IMR-90 (cell line): ENCODE data around the gene NPHS1. TPM values are rescaled to one million over a fixed set of nuclear protein-coding genes. Genes with fewer than 3 reads are reported as not detected.

Experiments
- ATAC-seq: fragments of 200-7000 bp; cut with Tn5 transposase; 2 replicates; pipeline ENCODE4 v1.9.1; 2020; ENCODE audit warnings: low read depth, mild to moderate bottlenecking, moderate library complexity
- BruUV-seq: library from RNA; stranded (reverse); fragments of 400-500 nt; replicated peaks from 2 replicates; lab custom pipeline; 2021; lab: Mats Ljungman, UMichigan
- CTCF ChIA-PET: fragments of 300-600 bp; formaldehyde crosslinking; extraction: SDS; loops from one replicate; lab custom pipeline; 2021; ENCODE audit warnings: antibody characterized with exemption; lab: Yijun Ruan, JAX
- POLR2A ChIA-PET: fragments of 300-600 bp; sonication (Branson Sonifier 250); formaldehyde crosslinking; loops from one replicate; lab custom pipeline; 2022; ENCODE audit warnings: antibody characterized with exemption; ENCODE audit not compliant: unreplicated experiment; lab: Charles Lee
- DNase-seq: peaks from one replicate; pipeline ENCODE4 v3.0.0; 2013
- H2AFZ ChIP-seq: replicated peaks from 2 replicates; pipeline ENCODE3; 2013; ENCODE audit warnings: low read length, mild to moderate bottlenecking; ENCODE audit not compliant: poor library complexity
- H2AK5ac ChIP-seq: 2 replicates; pipeline ENCODE4 v1.6.1; 2013; ENCODE audit warnings: low read depth, low read length, inconsistent platforms
- H2AK9ac ChIP-seq: replicated peaks from 2 replicates; pipeline ENCODE3; 2013; ENCODE audit warnings: mild to moderate bottlenecking, low read depth, low read length, moderate library complexity; ENCODE audit not compliant: poor library complexity
- H2BK120ac ChIP-seq: 2 replicates; pipeline ENCODE4 v1.6.1; 2013; ENCODE audit warnings: low read depth, low read length, inconsistent platforms
- H2BK15ac ChIP-seq: 3 replicates; pipeline ENCODE4 v1.6.1; 2013; ENCODE audit warnings: low read depth, low read length, inconsistent platforms
- H2BK20ac ChIP-seq: 2 replicates; pipeline ENCODE4 v1.6.1; 2013; ENCODE audit warnings: low read depth, mild to moderate bottlenecking, inconsistent platforms, low read length, moderate library complexity
- H2BK5ac ChIP-seq: 2 replicates; pipeline ENCODE4 v1.6.1; 2013; ENCODE audit warnings: mild to moderate bottlenecking, low read depth, low read length, inconsistent platforms; ENCODE audit not compliant: poor library complexity, severe bottlenecking
- H3K14ac ChIP-seq: replicated peaks from 2 replicates; pipeline ENCODE4 v1.6.1; 2013; ENCODE audit warnings: low read depth, low read length, inconsistent platforms
- H3K18ac ChIP-seq: 2 replicates; pipeline ENCODE4 v1.6.1; 2013; ENCODE audit warnings: low read depth, low read length, control low read depth
- H3K23ac ChIP-seq: 2 replicates; pipeline ENCODE4 v1.6.1; 2013; ENCODE audit warnings: low read depth, low read length, inconsistent platforms
- H3K27ac ChIP-seq: 2 replicates; pipeline ENCODE4 v1.5.1; 2013; ENCODE audit warnings: mild to moderate bottlenecking, control low read depth, low read length; ENCODE audit not compliant: insufficient read depth
- H3K27me3 ChIP-seq: 2 replicates; pipeline ENCODE4 v1.6.1; 2013; ENCODE audit warnings: low read length; ENCODE audit not compliant: control insufficient read depth, insufficient read depth
- H3K36me3 ChIP-seq: 2 replicates; pipeline ENCODE4 v1.6.1; 2013; ENCODE audit warnings: low read length, mixed read lengths; ENCODE audit not compliant: control insufficient read depth, insufficient read depth
- H3K4ac ChIP-seq: 2 replicates; pipeline ENCODE4 v1.6.1; 2013; ENCODE audit warnings: low read depth, low read length, inconsistent platforms
- H3K4me1 ChIP-seq: 2 replicates; pipeline ENCODE4 v1.6.1; 2013; ENCODE audit warnings: low read length, mixed read lengths; ENCODE audit not compliant: control insufficient read depth, insufficient read depth
- H3K4me2 ChIP-seq: 2 replicates; pipeline ENCODE4 v1.6.1; 2013; ENCODE audit warnings: low read depth, mild to moderate bottlenecking, control low read depth, low read length, moderate library complexity
- H3K4me3 ChIP-seq: 2 replicates; pipeline ENCODE4 v1.5.1; 2013; ENCODE audit warnings: low read depth, mild to moderate bottlenecking, control low read depth, low read length, moderate library complexity; ENCODE audit not compliant: insufficient read depth
- H3K56ac ChIP-seq: 2 replicates; pipeline ENCODE4 v1.6.1; 2013; ENCODE audit warnings: low read length, inconsistent platforms; ENCODE audit not compliant: insufficient read depth; ENCODE audit errors: extremely low read depth
- H3K79me1 ChIP-seq, 2 experiments: 2 replicates each; pipeline ENCODE4 v1.6.1; 2013; ENCODE audit warnings: low read length in 2 of 2, inconsistent platforms in 1 of 2, low read depth in 1 of 2
- H3K9ac ChIP-seq: 2 replicates; pipeline ENCODE4 v1.6.1; 2013; ENCODE audit warnings: low read depth, low read length, control low read depth
- H3K9me1 ChIP-seq: 2 replicates; pipeline ENCODE4 v1.6.1; 2013; ENCODE audit warnings: low read length, inconsistent platforms; ENCODE audit not compliant: insufficient read depth
- H3K9me3 ChIP-seq: 2 replicates; pipeline ENCODE4 v1.6.1; 2013; ENCODE audit warnings: low read length; ENCODE audit not compliant: control insufficient read depth, insufficient read depth
- H4K20me1 ChIP-seq: 2 replicates; pipeline ENCODE4 v1.6.1; 2013; ENCODE audit warnings: low read length, inconsistent platforms; ENCODE audit not compliant: insufficient read depth
- H4K5ac ChIP-seq: 2 replicates; pipeline ENCODE4 v1.6.1; 2013; ENCODE audit warnings: mild to moderate bottlenecking, low read depth, low read length, control low read depth
- H4K8ac ChIP-seq, 2 experiments: 2 replicates each; pipeline ENCODE4 v1.6.1; 2013; ENCODE audit warnings: low read depth in 2 of 2, low read length in 2 of 2, control low read depth in 1 of 2, inconsistent platforms in 1 of 2
- H4K91ac ChIP-seq: 2 replicates; pipeline ENCODE4 v1.6.1; 2013; ENCODE audit warnings: low read depth, low read length, inconsistent platforms; ENCODE audit not compliant: insufficient read depth
- BHLHE40 ChIP-seq: fragments of 150-350 bp; IDR thresholded peaks from 2 replicates; pipeline ENCODE4 v1.6.1; 2016; ENCODE audit warnings: mild to moderate bottlenecking, low read depth, low read length
- MAFK ChIP-seq: IDR thresholded peaks from 2 replicates; pipeline ENCODE4 v1.6.1; 2012; ENCODE audit warnings: low read depth, low read length, improper control_type of control experiment
- WGBS, 2 experiments: methylation state at CpG; one replicate each; pipeline versions ENCODE4 v1.1.5 to v1.1.7; 2013; ENCODE audit warnings: missing lambda C conversion rate in 2 of 2; ENCODE audit not compliant: insufficient read length in 1 of 2; ENCODE audit errors: extremely low coverage in 2 of 2; 5-methylcytosine and 5-hydroxymethylcytosine counted together
- dilution Hi-C: fragments of 300-500 bp; cut with HindIII; formaldehyde crosslinking; loops from one replicate; pipeline ENCODE4 v1.14.3; 2018; ENCODE audit warnings: low sequenced_read_pairs; ENCODE audit not compliant: unreplicated experiment
- in situ Hi-C: fragments of 300-500 bp; cut with MboI; formaldehyde crosslinking; loops from 3 replicates; pipeline ENCODE4 v1.14.3; 2019; ENCODE audit warnings: low sequenced_read_pairs, inconsistent platforms, mixed read lengths
- intact Hi-C: fragments of 100-400 bp; cut with micrococcal nuclease; formaldehyde crosslinking; loops from 2 replicates; pipeline ENCODE4 v1.10.0; 2022
- polyA plus RNA-seq, 3 experiments: library from polyadenylated mRNA; depleted of rRNA; stranded (reverse); fragments of >200 nt; gene quantifications; 2 replicates each; pipeline ENCODE4 v1.2.3, GENCODE V29; 2012; ENCODE audit warnings: low replicate concordance in 1 of 3
- total RNA-seq: library from RNA; depleted of rRNA; stranded (reverse); fragments of >200 nt; gene quantifications from 2 replicates; pipeline ENCODE4 v1.2.3, GENCODE V29; 2012

Gene NPHS1
- total and polyA plus RNA-seq, 2 of the 4 experiments (the other 2 are of a cell fraction) = not detected

DNA sequence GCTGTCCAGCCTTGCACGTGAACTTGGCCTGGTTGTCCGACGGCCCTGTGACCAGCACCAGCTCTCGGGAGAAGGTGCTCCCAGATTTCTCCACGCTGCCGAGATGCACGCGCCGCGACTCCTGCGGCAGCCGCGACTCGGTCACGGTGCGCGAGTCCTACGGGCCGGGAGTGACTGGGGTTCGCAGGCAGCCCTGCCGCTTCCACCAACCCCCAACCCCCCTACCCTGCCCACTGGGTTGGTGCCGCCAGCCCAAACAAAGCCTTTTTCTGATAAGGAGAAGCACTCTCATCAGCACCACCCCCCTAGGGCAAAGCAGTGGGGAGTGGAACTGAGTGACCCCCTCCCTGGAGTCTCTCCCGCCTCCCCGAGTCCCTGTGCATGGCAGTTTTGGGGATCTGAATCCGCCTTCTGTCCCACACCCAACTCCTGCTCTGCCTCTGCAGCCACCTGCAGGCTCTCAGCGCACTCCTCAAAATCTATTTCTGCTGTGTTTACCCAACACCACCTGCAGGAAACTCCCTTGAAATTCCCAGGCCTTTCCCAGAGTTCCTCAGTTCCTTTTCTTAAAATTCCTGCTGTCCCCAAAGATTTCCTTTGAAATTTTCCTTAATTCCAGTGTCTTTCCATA, 6.2 kb downstream of the NPHS1 start:
- H3K79me1 ChIP-seq = no peaks in the 10 kb centered on the region
- DNase-seq (no peak), ATAC-seq (no peak; the same call in 1 of the 2 replicates)
- in situ Hi-C loops = no loop called here
- H3K14ac ChIP-seq = no peak overlapping the region
- peaks cover 7% of the 10 kb centered on the region; the same call in 1 of the 2 replicates for H3K9me3 ChIP-seq
- no peak overlapping the region for H2AK5ac ChIP-seq
- TF ChIP-seq BHLHE40 = peak; percentile 40; the same call in 1 of the 2 replicates
- no peak for TF ChIP-seq MAFK
- no peak overlapping the region for H3K27ac ChIP-seq
- WGBS, 2 experiments = 4% methylated on average over 12 of the region's 26 CpGs; no CpG with 5 or more reads in 1 of the 2 experiments
- H3K9ac ChIP-seq = no peak overlapping the region
- no peak overlapping the region for H4K8ac ChIP-seq
- intact Hi-C loops = no loop called here
- no peak overlapping the region for H3K56ac ChIP-seq
- dilution Hi-C loops = no loop called here
- H4K20me1 ChIP-seq = no peaks in the 10 kb centered on the region
- H2AK9ac ChIP-seq = no peak overlapping the region
- H3K36me3 ChIP-seq = no peaks in the 10 kb centered on the region
- no peak overlapping the region for H4K91ac ChIP-seq
- peaks cover 63% of the 10 kb centered on the region for H3K27me3 ChIP-seq
- H3K18ac ChIP-seq = no peak overlapping the region
- ChIA-PET CTCF (no interaction called here), POLR2A (no interaction called here)
- H2BK20ac ChIP-seq = no peak overlapping the region
- H2BK120ac ChIP-seq = no peak overlapping the region
- H3K4me3 ChIP-seq = no peak overlapping the region
- H2BK5ac ChIP-seq = no peak overlapping the region
- H3K9me1 ChIP-seq = no peaks in the 10 kb centered on the region
- H3K4me1 ChIP-seq = peaks cover 4% of the 10 kb centered on the region; the same call in 1 of the 2 replicates
- no peak overlapping the region for H4K5ac ChIP-seq
- no peak overlapping the region for H3K23ac ChIP-seq
- peak overlapping the region; percentile 70 for H2AFZ ChIP-seq
- no peak overlapping the region for H3K4ac ChIP-seq
- no peak overlapping the region for H2BK15ac ChIP-seq
- H3K4me2 ChIP-seq = no peak overlapping the region
- BruUV-seq = no TSS peak
